Esophagus squamous epithelium (tissue), 5 donors: ENCODE results near the gene SCUBE2. TPM values are rescaled to one million over a fixed set of nuclear protein-coding genes. Genes with fewer than 3 reads are reported as not detected.

Source experiments
- DNase-seq: peaks from one replicate; lab custom pipeline; 2025; lab: John Stamatoyannopoulos, UW
- H3K27ac ChIP-seq, 4 donors: fragments of 200-600 bp; sonication (generic); one replicate each; pipeline ENCODE4 v1.5.1; 2016 to 2019; ENCODE audit warnings: mild to moderate bottlenecking in 1 of 4
- H3K27me3 ChIP-seq, 4 donors: fragments of 200-600 bp; sonication (generic); 1 replicate in 3 of 4; 2 replicates in 1 of 4; pipeline versions ENCODE4 v1.5.1 to v1.6.0; 2017 to 2021; ENCODE audit warnings: antibody characterized with exemption in 1 of 4
- H3K36me3 ChIP-seq, 3 donors: fragments of 200-600 bp; sonication (generic); one replicate each; pipeline ENCODE4 v1.5.1; 2016 to 2019
- H3K4me1 ChIP-seq, 3 donors: fragments of 200-600 bp; sonication (generic); one replicate each; pipeline ENCODE4 v1.5.1; 2017 to 2019
- H3K4me3 ChIP-seq, 4 donors: fragments of 200-600 bp; sonication (generic); 1 replicate in 3 of 4; 2 replicates in 1 of 4; pipeline ENCODE4 v1.5.1; 2016 to 2019; ENCODE audit warnings: mild to moderate bottlenecking in 2 of 4, moderate library complexity in 1 of 4
- H3K9me3 ChIP-seq, 3 donors: fragments of 200-600 bp; sonication (generic); one replicate each; pipeline ENCODE4 v1.5.1; 2016 to 2019
- POLR2A ChIP-seq, 4 donors: fragments of 450-650 bp; IDR thresholded peaks; one replicate each; pipeline ENCODE4 v1.6.1; 2017; ENCODE audit warnings: antibody characterized with exemption in 4 of 4, mild to moderate bottlenecking in 4 of 4, moderate library complexity in 3 of 4
- WGBS, 2 donors: methylation state at CpG; one replicate each; pipeline ENCODE4 v1.1.5; 2018; 5-methylcytosine and 5-hydroxymethylcytosine counted together
- intact Hi-C: fragments of 100-400 bp; cut with DNase I; formaldehyde crosslinking; loops from one replicate; pipeline ENCODE4 v1.15.0; 2022
- total RNA-seq, 4 donors: library from RNA; depleted of rRNA; stranded (reverse); fragments of >200 nt; gene quantifications; one replicate each; pipeline ENCODE4 v1.1.0, GENCODE V29; 2016
- TF ChIP-seq, protein P1 (sequence below), 6 experiments: fragments of 450-650 bp in 4 of 6; fragments of 200-600 bp in 2 of 6; sonication (generic) in 2 of 6; IDR thresholded peaks; one replicate each; pipeline ENCODE4 v1.5.1; 2016 to 2019; ENCODE audit warnings: antibody characterized with exemption in 6 of 6, mild to moderate bottlenecking in 4 of 6, moderate library complexity in 4 of 6
- donor health status: DM: yes; HTN: yes; CAD: no.

The SCUBE2 gene
- total RNA-seq, 4 donors from 2014 or later: 0.97 to 4.9 (median 3.8) TPM

- Histone ChIP-seq H3K9me3 (no peaks in the 10 kb centered on the region), H3K27me3 (peaks cover 0 to 3% (median 0%) of the 10 kb centered on the region in 4 donors), H3K36me3 (no peaks in the 10 kb centered on the region), H3K4me1 (no peaks in the 10 kb centered on the region), H3K27ac (no peak overlapping the region), H3K4me3 (no peak overlapping the region)
- TF ChIP-seq POLR2A (IDR thresholded peaks at IDR 0.05): no peak
- TF ChIP-seq, protein P1, sequence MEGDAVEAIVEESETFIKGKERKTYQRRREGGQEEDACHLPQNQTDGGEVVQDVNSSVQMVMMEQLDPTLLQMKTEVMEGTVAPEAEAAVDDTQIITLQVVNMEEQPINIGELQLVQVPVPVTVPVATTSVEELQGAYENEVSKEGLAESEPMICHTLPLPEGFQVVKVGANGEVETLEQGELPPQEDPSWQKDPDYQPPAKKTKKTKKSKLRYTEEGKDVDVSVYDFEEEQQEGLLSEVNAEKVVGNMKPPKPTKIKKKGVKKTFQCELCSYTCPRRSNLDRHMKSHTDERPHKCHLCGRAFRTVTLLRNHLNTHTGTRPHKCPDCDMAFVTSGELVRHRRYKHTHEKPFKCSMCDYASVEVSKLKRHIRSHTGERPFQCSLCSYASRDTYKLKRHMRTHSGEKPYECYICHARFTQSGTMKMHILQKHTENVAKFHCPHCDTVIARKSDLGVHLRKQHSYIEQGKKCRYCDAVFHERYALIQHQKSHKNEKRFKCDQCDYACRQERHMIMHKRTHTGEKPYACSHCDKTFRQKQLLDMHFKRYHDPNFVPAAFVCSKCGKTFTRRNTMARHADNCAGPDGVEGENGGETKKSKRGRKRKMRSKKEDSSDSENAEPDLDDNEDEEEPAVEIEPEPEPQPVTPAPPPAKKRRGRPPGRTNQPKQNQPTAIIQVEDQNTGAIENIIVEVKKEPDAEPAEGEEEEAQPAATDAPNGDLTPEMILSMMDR (IDR thresholded peaks at IDR 0.05): no peak
- intact Hi-C loops: no loop called here
- no peak for DNase-seq
- 79 to 82% methylated on average over 4 to 5 of the region's 5 CpGs for WGBS, 2 donors
Measured at GRCh38 chr11:9078113-9079086, 13.0 kb downstream of the SCUBE2 start.

DNA sequence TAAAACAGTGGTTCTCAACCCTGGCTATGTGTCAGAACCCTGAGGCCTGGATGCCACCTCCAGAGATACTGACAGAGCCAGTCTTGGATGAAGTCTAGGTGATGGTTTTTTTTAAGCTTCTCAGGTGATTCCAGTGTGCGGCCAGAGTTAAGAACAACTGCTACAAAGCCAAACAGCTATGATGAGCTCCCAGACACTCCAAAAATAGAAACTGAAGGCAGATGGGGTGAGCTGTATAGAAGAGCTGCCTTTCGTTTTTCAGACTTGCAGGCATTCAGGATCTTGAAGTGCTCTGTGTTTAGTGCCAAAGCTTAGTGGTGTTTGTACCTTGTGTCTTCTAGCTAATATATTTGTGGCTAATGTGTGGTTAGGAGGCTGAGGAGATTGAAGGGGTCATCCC lies 14.2 kb downstream of the SCUBE2 start:
- Histone ChIP-seq H3K9me3 (no peaks in the 10 kb centered on the region), H3K27me3 (peaks cover 0 to 3% (median 0%) of the 10 kb centered on the region in 4 donors), H3K4me1 (no peaks in the 10 kb centered on the region), H3K36me3 (no peaks in the 10 kb centered on the region), H3K27ac (no peak overlapping the region), H3K4me3 (no peak overlapping the region)
- DNase-seq: no peak
- 58 to 63% methylated on average over 1 to 2 of the region's 2 CpGs for WGBS, 2 donors
- intact Hi-C loops: no loop called here
- TF ChIP-seq, protein P1 (IDR thresholded peaks at IDR 0.05): no peak
- no peak for TF ChIP-seq POLR2A (IDR thresholded peaks at IDR 0.05)

DNA sequence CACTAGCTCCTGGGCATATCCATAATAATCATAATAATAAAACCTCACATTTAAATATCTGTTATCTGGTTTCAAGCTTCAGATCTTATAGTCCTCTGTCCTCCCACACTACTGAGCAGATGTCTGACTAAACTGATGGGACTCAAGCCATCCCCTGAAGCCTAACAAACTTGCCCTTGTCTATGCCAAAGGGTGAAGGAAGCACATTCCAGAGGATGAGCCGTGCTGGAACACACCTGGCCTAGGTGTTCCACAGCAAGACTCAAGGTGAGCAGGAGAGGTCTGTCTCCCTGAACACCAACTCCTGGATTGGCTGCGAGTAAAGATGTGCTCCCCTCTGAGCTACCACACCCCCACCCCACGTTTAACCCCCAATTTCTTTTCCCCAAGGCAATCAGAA lies 14.7 kb downstream of the SCUBE2 start:
- H3K36me3 ChIP-seq: no peaks in the 10 kb centered on the region
- H3K27me3 ChIP-seq: peaks cover 0 to 3% (median 0%) of the 10 kb centered on the region in 4 donors
- WGBS, 2 donors: 20 to 32% methylated on average over 3 of the region's 3 CpGs
- no peaks in the 10 kb centered on the region for H3K9me3 ChIP-seq
- intact Hi-C loops: no loop called here
- TF ChIP-seq, protein P1 (IDR thresholded peaks at IDR 0.05): no peak
- TF ChIP-seq POLR2A (IDR thresholded peaks at IDR 0.05): no peak
- H3K4me3 ChIP-seq: no peak overlapping the region
- H3K27ac ChIP-seq: no peak overlapping the region
- DNase-seq: no peak
- H3K4me1 ChIP-seq: no peaks in the 10 kb centered on the region

DNA sequence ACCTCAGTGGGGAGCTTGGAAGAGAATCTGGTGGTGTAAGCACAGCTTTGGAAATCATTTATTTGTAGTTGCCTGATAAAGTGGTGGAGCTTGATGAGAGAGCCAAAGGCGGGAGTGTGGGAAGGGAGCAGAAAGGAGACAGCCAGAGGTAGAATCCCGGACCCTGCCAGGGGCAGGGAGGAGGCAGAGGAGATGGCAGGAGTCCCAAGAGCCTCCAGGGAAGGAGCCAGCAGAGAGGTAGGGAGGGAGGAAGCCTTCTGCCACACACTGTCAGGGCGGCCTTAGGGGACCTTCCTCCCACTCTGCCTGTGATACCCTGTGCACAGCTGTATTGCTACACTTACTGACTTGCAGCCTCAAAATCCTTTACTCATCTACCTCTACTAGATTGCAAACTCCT lies 15.4 kb downstream of the SCUBE2 start:
- Histone ChIP-seq H3K27me3 (peaks cover 0 to 3% (median 0%) of the 10 kb centered on the region in 4 donors), H3K27ac (no peak overlapping the region), H3K4me3 (no peak overlapping the region), H3K9me3 (no peaks in the 10 kb centered on the region), H3K4me1 (no peaks in the 10 kb centered on the region), H3K36me3 (no peaks in the 10 kb centered on the region)
- no peak for DNase-seq
- intact Hi-C loops: no loop called here
- 44 to 54% methylated on average over 2 to 3 of the region's 3 CpGs for WGBS, 2 donors
- TF ChIP-seq, protein P1 (IDR thresholded peaks at IDR 0.05): no peak
- no peak for TF ChIP-seq POLR2A (IDR thresholded peaks at IDR 0.05)

DNA sequence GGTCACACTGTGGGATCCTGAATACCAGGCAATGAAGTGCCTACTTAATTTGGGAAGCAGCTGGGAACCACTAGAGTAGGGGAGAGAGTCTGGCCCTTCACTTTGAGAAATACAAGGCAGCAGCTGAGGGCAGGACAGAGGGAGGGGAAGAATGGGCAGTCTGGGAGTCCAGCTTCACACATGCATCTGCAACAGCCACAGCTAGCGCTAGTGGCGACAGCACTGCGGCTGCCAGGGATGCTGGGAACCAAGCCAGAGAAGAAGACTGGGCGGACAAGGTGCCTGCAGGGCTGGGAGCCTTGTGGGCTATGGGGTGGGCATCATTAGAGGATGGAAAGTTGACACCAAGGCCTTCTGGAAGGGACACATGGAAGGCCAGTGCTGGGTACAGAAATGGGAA lies 15.8 kb downstream of the SCUBE2 start:
- intact Hi-C loops: no loop called here
- no peak for DNase-seq
- 49 to 75% methylated on average over 4 of the region's 4 CpGs for WGBS, 2 donors
- no peak overlapping the region for H3K4me3 ChIP-seq
- no peak overlapping the region for H3K27ac ChIP-seq
- H3K4me1 ChIP-seq: no peaks in the 10 kb centered on the region
- H3K36me3 ChIP-seq: no peaks in the 10 kb centered on the region
- peaks cover 0 to 3% (median 0%) of the 10 kb centered on the region in 4 donors for H3K27me3 ChIP-seq
- no peaks in the 10 kb centered on the region for H3K9me3 ChIP-seq
- TF ChIP-seq, protein P1 (IDR thresholded peaks at IDR 0.05): no peak
- TF ChIP-seq POLR2A (IDR thresholded peaks at IDR 0.05): no peak
